Neural cell (in vitro differentiated cells): Measurements from ENCODE around the gene KIF5C. TPM values are rescaled to one million over a fixed set of nuclear protein-coding genes. Genes with fewer than 3 reads are reported as not detected.

Experiments
- H2AFZ ChIP-seq: fragments of 200-600, 300-800 bp; sonication (generic), shearing (Covaris generic); 2 replicates; pipeline ENCODE4 v1.6.0; 2014; ENCODE audit warnings: low read depth, mild to moderate bottlenecking, antibody characterized with exemption, low read length, moderate library complexity
- H3F3A ChIP-seq: fragments of 200-600 bp; shearing (Covaris generic); 2 replicates; pipeline ENCODE4 v1.6.1; 2016; ENCODE audit warnings: mild to moderate bottlenecking, moderate library complexity, mixed read lengths, antibody characterized with exemption, low read length; ENCODE audit not compliant: insufficient read depth, poor library complexity, severe bottlenecking
- H3K27ac ChIP-seq: fragments of 200-600, 300-800 bp; sonication (generic), shearing (Covaris generic); 2 replicates; pipeline ENCODE4 v1.5.1; 2014; ENCODE audit warnings: mild to moderate bottlenecking, low read length, moderate library complexity
- H3K27me3 ChIP-seq: fragments of 300-800, 200-600 bp; sonication (generic), shearing (Covaris generic); 2 replicates; pipeline ENCODE4 v1.6.0; 2014; ENCODE audit warnings: mild to moderate bottlenecking, low read depth, low read length, moderate library complexity; ENCODE audit not compliant: insufficient read depth
- H3K36me3 ChIP-seq: fragments of 300-800, 200-600 bp; sonication (generic), shearing (Covaris generic); 2 replicates; pipeline ENCODE4 v1.5.1; 2014; ENCODE audit warnings: mild to moderate bottlenecking, antibody characterized with exemption, low read length, moderate library complexity; ENCODE audit not compliant: insufficient read depth
- H3K4me2 ChIP-seq: fragments of 300-800, 200-600 bp; sonication (generic), shearing (Covaris generic); 2 replicates; pipeline ENCODE4 v1.6.0; 2014; ENCODE audit warnings: mild to moderate bottlenecking, low read length
- H3K4me3 ChIP-seq: fragments of 300-800, 200-600 bp; sonication (generic), shearing (Covaris generic); 2 replicates; pipeline ENCODE4 v1.5.1; 2014; ENCODE audit warnings: mild to moderate bottlenecking, low read length, moderate library complexity
- H3K79me2 ChIP-seq: fragments of 200-600 bp; shearing (Covaris generic); replicated peaks from 2 replicates; pipeline ENCODE4 v1.6.0; 2014; ENCODE audit warnings: mild to moderate bottlenecking, low read length, moderate library complexity; ENCODE audit not compliant: insufficient read depth
- H3K9ac ChIP-seq: fragments of 300-800, 200-600 bp; sonication (generic), shearing (Covaris generic); 2 replicates; pipeline ENCODE4 v1.6.1; 2016; ENCODE audit warnings: mild to moderate bottlenecking, low read length, mixed read lengths
- H3K9me2 ChIP-seq: fragments of 200-600 bp; shearing (Covaris generic); 2 replicates; pipeline ENCODE4 v1.6.1; 2016; ENCODE audit warnings: mild to moderate bottlenecking, low read length, mixed read lengths; ENCODE audit not compliant: insufficient read depth
- H3K9me3 ChIP-seq: fragments of 200-600, 300-800 bp; sonication (generic), shearing (Covaris generic); 2 replicates; pipeline ENCODE4 v1.6.1; 2016; ENCODE audit warnings: mild to moderate bottlenecking, mixed run types, low read length, moderate library complexity, mixed read lengths
- H4K20me1 ChIP-seq: fragments of 200-600 bp; shearing (Covaris generic); 2 replicates; pipeline ENCODE4 v1.6.1; 2016; ENCODE audit warnings: mild to moderate bottlenecking, mixed run types; ENCODE audit not compliant: insufficient read depth
- EP300 ChIP-seq: fragments of 450-650 bp; conservative IDR thresholded peaks from 2 replicates; pipeline ENCODE4 v1.6.1; 2014; ENCODE audit warnings: antibody characterized with exemption, mild to moderate bottlenecking, moderate library complexity; ENCODE audit not compliant: poor library complexity, severe bottlenecking
- EZH2 ChIP-seq: fragments of 200-600, 300-800 bp; shearing (Covaris generic), sonication (generic); IDR thresholded peaks from 2 replicates; pipeline ENCODE4 v1.6.1; 2014; ENCODE audit warnings: antibody characterized with exemption, low read length, borderline replicate concordance, mild to moderate bottlenecking; ENCODE audit not compliant: insufficient read depth, poor library complexity, severe bottlenecking
- MXI1 ChIP-seq: fragments of 450-650 bp; conservative IDR thresholded peaks from 2 replicates; pipeline ENCODE4 v1.6.1; 2014; ENCODE audit warnings: antibody characterized with exemption, mild to moderate bottlenecking; ENCODE audit not compliant: poor library complexity, severe bottlenecking
- POLR2AphosphoS5 ChIP-seq: IDR thresholded peaks from 2 replicates; pipeline ENCODE4 v1.6.1; 2012
- RAD21 ChIP-seq: fragments of 450-650 bp; conservative IDR thresholded peaks from 2 replicates; pipeline ENCODE4 v1.6.1; 2014; ENCODE audit warnings: antibody characterized with exemption, mild to moderate bottlenecking, moderate library complexity
- REST ChIP-seq: IDR thresholded peaks from 2 replicates; pipeline ENCODE4 v1.6.1; 2012; ENCODE audit warnings: borderline replicate concordance
- SMC3 ChIP-seq: fragments of 450-650 bp; conservative IDR thresholded peaks from 2 replicates; pipeline ENCODE4 v1.6.1; 2014; ENCODE audit warnings: antibody characterized with exemption, mild to moderate bottlenecking, moderate library complexity; ENCODE audit not compliant: poor library complexity
- TAF1 ChIP-seq: IDR thresholded peaks from 2 replicates; pipeline ENCODE4 v1.6.1; 2012; ENCODE audit warnings: low read depth
- polyA plus RNA-seq: library from polyadenylated mRNA; depleted of rRNA; stranded (reverse); fragments of >200 nt; gene quantifications from 2 replicates; pipeline ENCODE4 v1.2.3, GENCODE V29; 2014
- TF ChIP-seq, protein P1 (sequence below): fragments of 450-650 bp; IDR thresholded peaks from 2 replicates; pipeline ENCODE4 v1.5.1; 2014; ENCODE audit warnings: antibody characterized with exemption, mild to moderate bottlenecking, moderate library complexity; ENCODE audit not compliant: poor library complexity, severe bottlenecking

The KIF5C gene
- polyA plus RNA-seq, 1 donor from 2014 or later: 527 TPM

DNA sequence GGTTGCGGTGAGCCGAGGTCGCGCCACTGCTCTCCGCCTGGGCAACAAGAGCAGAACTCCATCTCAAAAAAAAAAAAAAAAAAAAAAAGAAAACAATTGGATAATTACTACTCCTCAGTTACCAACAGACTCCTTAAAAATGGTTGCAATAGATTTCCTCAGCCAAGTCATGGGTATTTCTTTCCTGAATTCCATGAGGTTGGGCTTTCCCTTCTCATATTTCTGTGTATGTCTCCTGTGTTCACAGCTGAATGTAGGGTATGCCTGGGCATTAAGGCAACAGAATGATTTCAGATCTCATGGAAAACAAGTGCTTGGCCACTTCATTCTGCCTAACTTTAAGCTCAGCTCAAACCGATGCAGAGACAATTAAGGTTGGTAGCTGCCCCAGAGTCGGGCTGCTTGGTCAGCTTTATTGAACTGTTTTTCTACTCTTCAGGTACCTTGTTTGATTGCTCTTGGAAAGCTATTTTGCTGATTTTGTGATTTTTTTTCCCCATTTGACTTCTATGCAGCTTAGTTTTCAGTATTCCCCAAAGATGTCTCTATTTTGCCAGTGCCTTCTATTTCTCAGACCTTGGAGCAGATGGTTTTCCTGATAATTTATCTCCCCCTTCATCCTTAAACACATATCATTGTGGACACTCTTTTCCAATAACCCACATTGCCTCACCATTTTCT lies 24.8 kb downstream of the KIF5C start:
- TF ChIP-seq TAF1 (no peak), MXI1 (no peak), REST (no peak), EP300 (no peak), POLR2AphosphoS5 (no peak), RAD21 (no peak)
- H3K4me2 ChIP-seq: no peak overlapping the region
- H3K27me3 ChIP-seq: no peaks in the 10 kb centered on the region
- H3K36me3 ChIP-seq: peaks cover 9% of the 10 kb centered on the region
- H3K9me3 ChIP-seq: no peaks in the 10 kb centered on the region
- no peak overlapping the region for H3K9ac ChIP-seq
- peaks cover 95% of the 10 kb centered on the region for H3K79me2 ChIP-seq
- no peak overlapping the region for H3K4me3 ChIP-seq
- H2AFZ ChIP-seq: no peak overlapping the region
- H3K27ac ChIP-seq: no peak overlapping the region
- no peaks in the 10 kb centered on the region for H3K9me2 ChIP-seq
- peaks cover 12% of the 10 kb centered on the region for H4K20me1 ChIP-seq
- H3F3A ChIP-seq: peaks cover 2% of the 10 kb centered on the region

- TF ChIP-seq REST (no peak), POLR2AphosphoS5 (no peak), EP300 (no peak), MXI1 (no peak), RAD21 (no peak), EZH2 (no peak), SMC3 (no peak), TAF1 (no peak)
- TF ChIP-seq, protein P1, sequence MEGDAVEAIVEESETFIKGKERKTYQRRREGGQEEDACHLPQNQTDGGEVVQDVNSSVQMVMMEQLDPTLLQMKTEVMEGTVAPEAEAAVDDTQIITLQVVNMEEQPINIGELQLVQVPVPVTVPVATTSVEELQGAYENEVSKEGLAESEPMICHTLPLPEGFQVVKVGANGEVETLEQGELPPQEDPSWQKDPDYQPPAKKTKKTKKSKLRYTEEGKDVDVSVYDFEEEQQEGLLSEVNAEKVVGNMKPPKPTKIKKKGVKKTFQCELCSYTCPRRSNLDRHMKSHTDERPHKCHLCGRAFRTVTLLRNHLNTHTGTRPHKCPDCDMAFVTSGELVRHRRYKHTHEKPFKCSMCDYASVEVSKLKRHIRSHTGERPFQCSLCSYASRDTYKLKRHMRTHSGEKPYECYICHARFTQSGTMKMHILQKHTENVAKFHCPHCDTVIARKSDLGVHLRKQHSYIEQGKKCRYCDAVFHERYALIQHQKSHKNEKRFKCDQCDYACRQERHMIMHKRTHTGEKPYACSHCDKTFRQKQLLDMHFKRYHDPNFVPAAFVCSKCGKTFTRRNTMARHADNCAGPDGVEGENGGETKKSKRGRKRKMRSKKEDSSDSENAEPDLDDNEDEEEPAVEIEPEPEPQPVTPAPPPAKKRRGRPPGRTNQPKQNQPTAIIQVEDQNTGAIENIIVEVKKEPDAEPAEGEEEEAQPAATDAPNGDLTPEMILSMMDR: no peak
These were observed 25.4 kb downstream of the KIF5C start for GRCh38 chr2:148900350-148900837.

More at GRCh38 chr2:148900350-148900837, 25.4 kb downstream of the KIF5C start:
- Histone ChIP-seq H2AFZ (no peak overlapping the region), H3F3A (peaks cover 2% of the 10 kb centered on the region), H3K9me2 (no peaks in the 10 kb centered on the region), H3K27me3 (no peaks in the 10 kb centered on the region), H3K27ac (no peak overlapping the region), H4K20me1 (peaks cover 14% of the 10 kb centered on the region), H3K4me2 (no peak overlapping the region), H3K9me3 (no peaks in the 10 kb centered on the region), H3K9ac (no peak overlapping the region), H3K4me3 (no peak overlapping the region), H3K79me2 (peaks cover 96% of the 10 kb centered on the region), H3K36me3 (peaks cover 9% of the 10 kb centered on the region)
